A673 (cell line): ENCODE data around the gene ACAD11.

Experiments used
- EZH2 ChIP-seq: fragments of 200-600 bp; sonication (generic); IDR thresholded peaks from 2 replicates; pipeline ENCODE4 v1.6.1; 2017; ENCODE audit warnings: borderline replicate concordance, low read depth, mild to moderate bottlenecking, mixed read lengths, antibody characterized with exemption, low read length; ENCODE audit not compliant: poor library complexity, severe bottlenecking
- TF ChIP-seq, protein P1 (sequence below): fragments of 300-800, 200-600 bp; sonication (generic); conservative IDR thresholded peaks from 2 replicates; pipeline ENCODE4 v1.5.1; 2017; ENCODE audit warnings: low read depth, mild to moderate bottlenecking, antibody characterized with exemption, low read length, moderate library complexity, mixed read lengths

GRCh38 chr3:132624790-132625189 lies 34.8 kb downstream of the ACAD11 start:
- TF ChIP-seq, protein P1, sequence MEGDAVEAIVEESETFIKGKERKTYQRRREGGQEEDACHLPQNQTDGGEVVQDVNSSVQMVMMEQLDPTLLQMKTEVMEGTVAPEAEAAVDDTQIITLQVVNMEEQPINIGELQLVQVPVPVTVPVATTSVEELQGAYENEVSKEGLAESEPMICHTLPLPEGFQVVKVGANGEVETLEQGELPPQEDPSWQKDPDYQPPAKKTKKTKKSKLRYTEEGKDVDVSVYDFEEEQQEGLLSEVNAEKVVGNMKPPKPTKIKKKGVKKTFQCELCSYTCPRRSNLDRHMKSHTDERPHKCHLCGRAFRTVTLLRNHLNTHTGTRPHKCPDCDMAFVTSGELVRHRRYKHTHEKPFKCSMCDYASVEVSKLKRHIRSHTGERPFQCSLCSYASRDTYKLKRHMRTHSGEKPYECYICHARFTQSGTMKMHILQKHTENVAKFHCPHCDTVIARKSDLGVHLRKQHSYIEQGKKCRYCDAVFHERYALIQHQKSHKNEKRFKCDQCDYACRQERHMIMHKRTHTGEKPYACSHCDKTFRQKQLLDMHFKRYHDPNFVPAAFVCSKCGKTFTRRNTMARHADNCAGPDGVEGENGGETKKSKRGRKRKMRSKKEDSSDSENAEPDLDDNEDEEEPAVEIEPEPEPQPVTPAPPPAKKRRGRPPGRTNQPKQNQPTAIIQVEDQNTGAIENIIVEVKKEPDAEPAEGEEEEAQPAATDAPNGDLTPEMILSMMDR: no peak
- TF ChIP-seq EZH2: no peak
